D721Med (cell line): ENCODE data around the gene TRPV6.

Experiments
- DNase-seq: peaks from one replicate; pipeline ENCODE4 v3.0.0; 2011; ENCODE audit warnings: low spot score; ENCODE audit not compliant: insufficient read length
- FAIRE-seq: peaks from 2 replicates; lab custom pipeline; 2011; peaks lifted over from hg19 to GRCh38; lab: Jason Lieb, UNC
- CTCF ChIP-seq: IDR thresholded peaks from 2 replicates; pipeline ENCODE4 v1.5.1; 2012; ENCODE audit warnings: mild to moderate bottlenecking, control low read depth; ENCODE audit not compliant: insufficient read depth; ENCODE audit errors: missing control alignments

Gene TRPV6

GRCh38 chr7:142927949-142928348 is 42.4 kb upstream of the TRPV6 start:
- no peak for FAIRE-seq
- no peak for TF ChIP-seq CTCF

GRCh38 chr7:142927085-142927745 is 41.7 kb upstream of the TRPV6 start:
- DNase-seq: no peak
- TF ChIP-seq CTCF: no peak
- no peak for FAIRE-seq

More at GRCh38 chr7:142927949-142928348, 42.4 kb upstream of the TRPV6 start:
- DNase-seq: no peak

- FAIRE-seq (no peak), DNase-seq (no peak)
- TF ChIP-seq CTCF: no peak
Observed at GRCh38 chr7:142925413-142925812, 39.9 kb upstream of the TRPV6 start.

- no peak for TF ChIP-seq CTCF
- DNase-seq (no peak), FAIRE-seq (no peak)
Observed at GRCh38 chr7:142923391-142923790, 37.8 kb upstream of the TRPV6 start.

GRCh38 chr7:142919656-142920055 is 34.1 kb upstream of the TRPV6 start:
- DNase-seq: no peak
- no peak for TF ChIP-seq CTCF
- FAIRE-seq: no peak

- FAIRE-seq (no peak), DNase-seq (no peak)
- TF ChIP-seq CTCF: no peak
Observed at GRCh38 chr7:142918901-142919300, 33.4 kb upstream of the TRPV6 start.

GRCh38 chr7:142917447-142917846 is 31.9 kb upstream of the TRPV6 start:
- FAIRE-seq: no peak
- DNase-seq: no peak
- no peak for TF ChIP-seq CTCF
